ENCODE results near the gene TAS1R2.

GRCh38 chr1:18880585-18880984, 21.1 kb upstream of the TAS1R2 start:
- no peak for TF ChIP-seq POLR2A (IDR thresholded peaks at IDR 0.05)
- TF ChIP-seq CTCF (IDR thresholded peaks at IDR 0.05): no peak
- no peak for TF ChIP-seq POLR2AphosphoS5 (IDR thresholded peaks at IDR 0.05)

Measured in prostate gland (tissue), 2 donors.